Heart left ventricle (tissue), 13 donors: ENCODE measurements around the gene ATRNL1.

Experiments
- CTCF ChIP-seq, 12 donors: fragments of 200-600 bp; sonication (generic) in 4 of 12; IDR thresholded peaks; one replicate each; pipeline versions ENCODE4 v1.5.0 to v1.8.0; 2018 to 2022; ENCODE audit warnings: antibody characterized with exemption in 12 of 12, mild to moderate bottlenecking in 5 of 12
- POLR2A ChIP-seq, 2 donors: fragments of 450-650 bp; IDR thresholded peaks; one replicate each; pipeline ENCODE4 v1.6.1; 2017; ENCODE audit warnings: antibody characterized with exemption in 2 of 2, mild to moderate bottlenecking in 2 of 2, moderate library complexity in 2 of 2
- donor health status: ischemic (EF 13 %, LVEDD 7.1; RV severe dilation, severe dysfunction).
- donor health status: DM: no; HTN: yes; CAD: no.
- donor health status: DM: no; HTN: no; CAD: no.
- donor health status: ischemic (EF 25% LVEDD 6.9; RV normal size, moderate dysfunction).
- donor health status: ischemic (EF 25% LVEDD 5.7; RV mildly dilated, moderate dysfunction).
- donor health status: ischemic (EF 35%, LVEDD 5.7; RV mildly dilated, moderate dysfunction).
- donor health status: nonischemic (EF 11% LVEDD 7.7; RV severe dilation, severe dysfunction).
- donor health status: DM: yes; HTN: yes; CAD: no.
- donor health status: PGD.
- donor health status: ischemic (EF 29% LVEDD 5.4; RV normal size, mild dysfunction).
- donor health status: nonischemic (EF 23%, LVEDD 6.1; RV moderate dilation, normal function).

- TF ChIP-seq CTCF (IDR thresholded peaks at IDR 0.05) (no peak), POLR2A (IDR thresholded peaks at IDR 0.05) (no peak)
Measured at GRCh38 chr10:115219203-115219602, 126.0 kb downstream of the ATRNL1 start.
